ENCODE measurements around the gene NPC1L1.
A peak's percentile ranks its signal among the peaks of the same experiment; 100 is the strongest.

Gene NPC1L1

DNA sequence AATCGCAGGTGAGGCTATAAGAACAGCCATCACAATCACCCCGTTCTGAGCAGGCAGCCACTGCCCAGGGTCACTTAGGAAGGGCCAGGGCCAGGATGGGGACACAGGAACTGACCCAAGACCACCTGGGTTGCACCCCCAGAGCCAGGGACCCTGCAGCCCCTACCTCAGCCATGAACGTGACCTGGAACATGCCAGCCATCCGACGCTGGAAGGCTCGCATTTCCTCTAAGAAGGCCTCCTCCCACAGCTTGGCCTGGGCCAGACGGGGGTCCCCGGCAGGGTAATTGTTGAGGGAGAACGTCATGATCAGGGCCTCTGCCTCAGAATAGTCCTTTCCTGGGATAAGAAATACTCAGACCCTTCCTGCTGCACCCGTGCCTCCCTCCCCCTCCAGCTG, 5.0 kb downstream of the NPC1L1 start:
- DNase-seq (ENCODE audit: low read depth in 2 of 2), result no peak

DNA sequence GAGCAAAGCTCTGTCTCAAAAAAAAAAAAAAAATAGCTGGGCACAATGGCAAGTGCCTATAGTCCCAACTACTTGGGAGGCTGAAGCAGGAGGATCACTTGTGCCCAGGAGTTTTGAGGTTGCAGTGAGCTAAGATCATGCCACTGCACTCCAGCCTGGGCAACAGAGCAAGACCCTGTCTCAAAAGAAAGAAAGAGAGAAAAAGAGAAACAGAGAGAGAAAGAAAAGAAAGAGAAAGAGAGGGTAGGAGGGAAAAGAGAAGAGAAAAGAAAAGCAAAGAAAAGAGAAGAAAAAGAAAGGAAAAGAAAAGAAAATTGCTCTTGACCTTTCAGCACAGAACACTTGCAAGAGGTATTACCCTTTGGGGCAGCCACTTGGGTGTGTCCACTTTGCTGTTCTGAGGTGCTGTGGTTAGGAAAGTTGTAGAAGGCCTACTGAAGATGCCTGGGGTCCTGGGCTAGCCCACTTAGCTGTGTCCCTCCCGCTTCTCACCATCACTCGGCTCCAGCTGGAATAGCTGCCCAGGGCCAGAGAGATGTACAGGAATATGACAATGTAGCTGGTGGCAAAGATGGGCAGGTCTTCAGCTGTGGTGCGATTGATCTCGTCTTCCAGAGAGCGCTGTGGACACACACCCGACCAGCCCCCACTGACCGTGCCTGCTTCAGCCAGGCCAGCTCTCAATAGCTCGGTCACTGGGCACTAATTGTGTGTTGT, 5.6 kb downstream of the NPC1L1 start:
- DNase-seq (ENCODE audit: low read depth in 2 of 2), result no peak

DNA sequence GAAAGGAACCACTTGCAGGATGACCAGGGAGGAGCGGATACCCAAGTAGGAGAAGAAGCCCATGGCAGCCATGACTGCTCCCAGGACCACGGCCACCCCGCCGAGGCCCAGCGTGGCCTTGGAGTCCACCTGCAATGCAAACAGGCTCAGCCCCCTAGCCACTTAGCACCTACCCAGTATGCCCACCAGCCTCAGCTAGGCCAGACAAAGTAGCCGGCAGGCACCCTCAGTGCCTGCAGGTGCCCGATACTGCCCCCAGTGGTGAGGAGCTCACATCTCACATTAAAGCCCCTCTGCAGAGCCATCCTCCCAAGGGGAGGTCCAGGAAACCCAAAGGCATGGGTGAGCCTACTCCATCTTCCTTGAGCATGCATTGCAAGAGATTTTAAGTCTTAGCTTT, 6.6 kb downstream of the NPC1L1 start:
- peak in 1 of 2 donors; percentile 11 for DNase-seq (ENCODE audit: low read depth in 2 of 2)

DNA sequence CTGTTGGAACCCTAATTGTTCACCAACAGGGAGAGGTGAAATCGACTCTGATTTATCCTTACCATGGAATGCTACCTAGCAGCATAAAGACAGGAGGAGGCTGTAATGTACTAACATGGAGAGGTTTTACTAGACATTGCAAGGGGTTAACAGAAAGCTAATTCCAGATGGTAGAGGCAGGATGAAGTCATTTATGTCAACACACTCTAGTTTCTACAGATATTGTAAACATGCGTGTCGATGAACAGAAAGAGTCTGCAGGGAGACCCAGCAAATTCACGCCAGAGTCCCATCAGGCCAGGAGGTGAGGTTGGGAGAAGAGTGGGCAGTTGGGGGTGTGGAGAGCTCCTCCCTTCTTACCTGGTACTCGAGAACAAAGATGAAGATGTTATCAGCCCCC, 7.0 kb downstream of the NPC1L1 start:
- no peak for DNase-seq (ENCODE audit: low read depth in 2 of 2)

DNA sequence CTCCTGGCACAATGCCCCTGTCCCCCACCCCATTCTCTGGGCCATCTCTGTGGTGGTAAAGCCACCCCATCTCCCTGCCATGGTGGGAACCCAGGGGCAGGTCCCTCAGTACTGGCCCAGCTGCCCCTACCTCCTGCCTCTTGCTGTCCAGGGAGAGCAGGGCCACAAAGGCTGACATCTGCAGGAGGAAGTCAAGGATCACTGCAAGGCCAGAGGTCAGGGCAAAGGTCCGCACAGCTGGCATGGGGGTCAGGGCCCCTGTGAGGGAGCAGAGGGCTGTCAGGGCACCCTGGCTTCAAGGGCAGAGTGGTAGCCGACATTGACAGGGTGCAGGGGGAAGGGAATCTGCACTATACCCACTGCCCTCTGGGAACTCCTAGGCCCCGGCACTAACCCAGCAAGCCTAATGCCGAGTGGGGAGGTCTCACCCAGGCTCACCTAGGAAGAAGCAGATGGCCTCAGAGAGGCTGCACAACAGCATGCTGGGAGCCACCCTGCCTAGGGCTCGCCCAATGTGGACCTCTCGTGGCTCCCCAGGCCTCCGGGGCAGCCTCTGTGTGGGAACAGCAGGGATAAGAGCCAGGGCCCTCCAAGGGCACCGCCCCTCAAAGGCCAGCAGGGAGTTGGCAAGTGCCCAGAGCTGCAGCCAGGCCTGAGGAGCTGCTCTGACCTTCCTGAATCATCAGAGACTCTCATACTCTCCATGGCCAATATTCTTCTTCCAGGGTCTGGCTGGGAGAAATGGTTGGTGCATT, 7.7 kb downstream of the NPC1L1 start:
- DNase-seq (ENCODE audit: low read depth in 2 of 2), result no peak

DNA sequence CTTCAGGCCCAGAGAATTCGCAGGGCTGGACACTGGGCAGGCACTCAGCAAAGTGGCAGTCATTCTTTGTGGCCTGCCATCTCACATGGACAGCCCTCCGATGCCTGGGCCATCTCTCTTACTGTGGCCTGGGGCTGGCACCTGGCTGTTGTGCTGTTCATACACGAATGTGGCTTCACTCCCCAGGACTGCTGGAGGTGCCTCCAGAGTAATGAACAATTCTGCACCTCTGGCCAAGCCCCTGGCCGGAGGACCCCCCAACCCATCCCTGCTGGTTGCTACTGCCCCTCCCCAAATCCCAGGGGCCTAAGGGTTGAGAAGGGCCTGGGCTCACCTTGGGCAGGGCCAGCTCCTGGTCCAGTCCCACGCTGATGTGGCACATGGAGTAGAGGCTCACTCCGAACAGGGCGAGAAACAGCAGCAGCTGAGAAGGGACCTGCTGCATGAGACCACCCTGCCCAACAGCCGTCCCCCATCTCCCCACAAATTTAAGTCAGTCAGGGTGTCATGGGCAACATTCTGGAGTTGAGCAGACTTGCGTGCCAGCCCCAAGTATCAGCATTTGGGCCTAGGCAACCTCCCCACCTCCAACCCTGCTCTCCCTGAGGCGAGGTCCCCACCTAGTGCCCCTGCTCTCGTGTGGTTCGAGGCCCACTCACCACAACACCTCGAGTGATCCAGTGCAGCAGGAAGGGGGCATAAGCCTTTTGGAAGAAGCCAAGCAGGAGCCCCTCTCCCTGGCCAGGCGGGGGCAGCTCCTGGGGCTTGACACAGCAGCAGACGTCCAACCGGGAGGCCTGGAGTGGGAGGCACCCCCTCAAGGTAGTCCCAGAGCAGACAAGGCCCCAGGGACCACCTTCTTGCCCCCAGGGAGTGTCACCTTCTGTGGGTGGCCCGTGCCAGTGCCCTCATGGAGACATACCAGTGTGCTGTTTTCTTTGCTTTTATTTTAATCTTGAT, 9.4 kb downstream of the NPC1L1 start:
- DNase-seq (ENCODE audit: low read depth in 2 of 2), result no peak

DNA sequence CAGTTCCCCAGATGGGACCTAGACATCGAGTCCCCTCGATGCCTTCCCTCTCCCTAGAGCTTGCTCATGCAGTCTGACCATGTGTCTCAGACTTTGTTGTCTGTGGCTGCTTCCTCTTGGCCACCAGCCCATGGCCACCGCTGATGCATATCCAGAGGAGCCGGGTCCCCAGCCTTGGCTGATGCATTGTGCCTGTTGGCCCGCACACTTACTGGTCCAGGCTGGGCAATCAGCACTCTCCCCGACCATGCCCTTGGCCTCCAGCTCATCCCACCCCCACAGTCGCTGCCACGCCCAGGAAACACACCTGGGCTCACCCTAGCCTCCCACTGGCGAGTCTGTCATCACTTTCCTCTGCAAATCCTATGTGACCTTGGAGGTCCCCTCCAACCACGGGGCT, 10.1 kb downstream of the NPC1L1 start:
- DNase-seq (ENCODE audit: low read depth in 2 of 2), result no peak

DNA sequence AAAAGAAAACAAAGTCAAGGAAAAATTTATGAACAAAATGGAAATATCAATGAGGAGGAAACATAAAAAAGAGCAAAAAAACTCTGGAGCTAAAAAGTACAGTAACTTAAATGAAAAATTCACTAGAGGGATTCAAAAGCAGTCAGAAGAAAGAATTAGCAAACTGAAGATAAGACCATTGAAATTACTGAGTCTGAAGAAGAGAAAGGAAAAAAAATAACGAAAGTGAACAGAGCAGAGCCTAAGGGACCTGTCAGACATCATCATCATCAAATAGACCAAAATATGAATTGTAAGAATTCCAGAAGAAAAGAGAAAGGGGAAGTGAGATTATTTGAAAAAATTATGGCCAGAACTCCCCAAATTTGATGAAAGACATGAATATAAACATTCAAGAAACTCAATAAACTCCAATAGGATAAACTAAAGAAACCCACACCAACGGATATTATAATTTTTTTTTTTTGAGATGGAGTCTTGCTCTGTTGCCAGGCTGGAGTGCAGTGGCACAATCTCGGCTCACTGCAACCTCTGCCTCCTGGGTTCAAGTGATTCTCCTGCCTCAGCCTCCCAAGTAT, 16.2 kb downstream of the NPC1L1 start:
- no peak for DNase-seq (ENCODE audit: low read depth in 2 of 2)

DNA sequence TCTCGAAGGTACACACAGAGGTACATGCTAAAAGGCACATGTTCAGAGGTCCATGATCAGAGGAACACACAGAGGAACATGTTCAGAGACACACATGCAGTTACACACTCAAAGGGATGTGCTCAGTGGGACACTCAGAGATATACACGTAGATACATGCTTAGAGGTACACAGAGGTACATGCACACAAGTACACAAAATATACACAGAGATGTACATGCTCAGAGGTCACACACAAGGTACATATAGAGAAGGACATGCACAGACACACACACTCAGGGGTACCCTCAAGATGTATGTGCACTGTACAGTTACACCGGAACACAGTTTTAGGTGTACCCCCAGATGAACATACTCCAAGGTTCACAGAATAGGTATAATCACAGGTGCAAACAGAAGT, 18.8 kb downstream of the NPC1L1 start:
- DNase-seq (ENCODE audit: low read depth in 2 of 2), result no peak

DNA sequence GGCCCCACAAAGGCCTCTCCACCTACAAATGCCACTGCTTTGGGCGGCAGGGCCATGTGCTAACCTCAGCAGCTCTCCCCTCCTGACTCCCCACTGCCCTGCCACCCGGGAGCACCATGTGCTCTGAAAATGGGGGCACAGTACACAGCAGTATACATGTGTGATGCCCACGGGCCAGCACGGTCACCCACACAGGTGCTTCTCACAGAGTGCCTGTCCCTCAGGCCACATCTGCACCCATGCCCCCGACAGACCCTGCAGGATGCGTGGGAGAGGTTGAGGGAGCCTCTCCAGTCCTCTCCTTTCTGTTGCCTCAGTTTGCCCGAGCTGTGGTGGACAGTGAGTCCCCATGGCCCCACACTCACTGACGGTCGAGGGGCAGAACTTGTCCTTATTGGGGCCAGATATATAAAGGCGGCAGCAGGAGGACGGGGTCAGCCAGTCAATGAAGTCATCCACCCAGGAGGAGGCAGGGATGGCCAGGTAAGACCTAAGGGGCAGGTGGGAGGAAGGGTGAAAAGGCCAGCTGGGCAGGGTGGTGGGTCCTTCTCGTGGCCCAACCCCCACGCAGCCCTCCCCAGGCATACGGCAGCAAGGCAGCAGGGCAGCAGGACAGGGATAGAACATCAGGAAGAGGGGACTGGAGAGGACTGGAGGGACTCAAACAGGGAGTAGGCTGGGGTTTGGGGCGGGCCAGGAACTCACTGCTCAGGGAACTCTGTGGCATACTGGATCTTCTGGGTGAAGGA, 19.6 kb downstream of the NPC1L1 start:
- no peak for DNase-seq (ENCODE audit: low read depth in 2 of 2)

DNA sequence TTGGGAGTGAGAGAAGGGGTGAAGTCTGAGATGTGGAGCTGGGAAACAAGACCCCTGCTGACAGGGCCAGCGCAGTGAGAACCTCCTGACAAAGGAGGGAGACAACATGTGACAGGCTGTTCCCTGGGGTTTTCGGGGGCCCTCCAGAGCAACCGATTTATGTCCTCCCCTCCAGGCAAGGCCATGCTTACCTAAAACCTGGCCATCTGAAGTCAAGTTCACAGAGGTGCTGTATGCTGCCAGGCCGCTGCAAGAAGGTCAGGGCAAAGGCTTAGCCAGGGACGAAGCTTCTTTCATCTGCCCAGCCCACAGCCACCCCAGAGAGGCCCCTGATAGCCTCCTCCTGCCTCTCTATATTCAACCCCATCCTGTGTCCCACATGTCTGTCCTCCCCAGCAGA, 20.6 kb downstream of the NPC1L1 start:
- no peak for DNase-seq (ENCODE audit: low read depth in 2 of 2)

DNA sequence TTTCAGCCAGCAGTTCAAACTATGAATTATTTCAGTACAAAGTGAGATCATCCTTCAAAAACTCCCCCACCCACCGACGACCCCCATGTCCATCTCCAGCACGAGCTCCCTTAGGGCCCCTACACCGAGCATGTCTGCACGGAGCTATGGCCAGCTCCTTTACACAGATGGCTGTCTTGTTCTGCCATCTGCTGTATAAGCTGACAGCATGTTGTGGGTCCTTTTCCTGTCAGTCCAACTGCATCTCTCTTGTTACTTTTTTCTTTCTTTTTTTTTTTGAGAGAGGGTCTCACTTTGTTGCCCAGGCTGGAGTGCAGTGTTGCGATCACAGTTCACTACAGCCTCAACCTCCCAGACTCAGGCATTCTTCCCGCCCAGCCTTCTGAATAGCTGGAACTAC, 21.6 kb downstream of the NPC1L1 start:
- DNase-seq (ENCODE audit: low read depth in 2 of 2), result no peak

DNA sequence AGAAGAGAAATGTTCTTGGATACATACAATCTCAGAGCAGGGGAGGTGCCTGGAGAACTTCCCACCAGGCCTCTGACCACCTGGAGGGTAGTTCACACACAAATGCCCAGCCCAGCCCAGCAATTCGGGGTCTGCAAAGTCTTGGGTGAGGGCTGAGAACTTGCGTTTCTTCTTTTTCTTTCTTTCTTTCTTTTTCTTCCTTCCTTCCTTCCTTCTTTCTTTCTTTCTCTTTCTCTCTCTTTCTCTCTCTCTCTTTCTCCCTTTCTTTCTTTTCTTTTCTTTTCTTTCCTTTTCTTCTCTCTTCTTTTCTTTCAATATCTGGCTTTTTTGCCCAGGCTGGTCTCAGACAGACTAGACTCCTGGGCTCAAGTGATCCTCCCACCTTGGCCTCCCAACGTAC, 22.4 kb downstream of the NPC1L1 start:
- DNase-seq (ENCODE audit: low read depth in 2 of 2), result no peak

DNA sequence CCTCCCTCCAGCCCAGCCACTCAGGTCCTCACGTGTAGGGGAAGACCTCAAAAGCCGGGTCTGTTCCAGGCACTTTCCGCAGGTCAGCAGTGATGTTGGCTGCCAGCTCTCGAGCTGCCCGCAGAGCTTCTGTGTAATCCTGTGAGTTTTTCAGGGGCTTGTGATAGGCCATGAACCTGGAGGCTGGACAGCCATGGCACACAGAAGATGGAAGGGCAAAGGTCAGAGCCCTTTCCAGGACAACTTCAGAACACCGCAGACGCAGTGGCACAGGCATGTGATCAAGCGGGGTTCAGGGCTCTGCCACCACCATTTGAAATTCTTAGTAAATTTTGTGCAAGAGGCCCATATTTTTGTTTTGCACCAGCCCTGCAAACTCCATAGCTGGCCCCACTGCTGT, 24.0 kb downstream of the NPC1L1 start:
- no peak for DNase-seq (ENCODE audit: low read depth in 2 of 2)

DNA sequence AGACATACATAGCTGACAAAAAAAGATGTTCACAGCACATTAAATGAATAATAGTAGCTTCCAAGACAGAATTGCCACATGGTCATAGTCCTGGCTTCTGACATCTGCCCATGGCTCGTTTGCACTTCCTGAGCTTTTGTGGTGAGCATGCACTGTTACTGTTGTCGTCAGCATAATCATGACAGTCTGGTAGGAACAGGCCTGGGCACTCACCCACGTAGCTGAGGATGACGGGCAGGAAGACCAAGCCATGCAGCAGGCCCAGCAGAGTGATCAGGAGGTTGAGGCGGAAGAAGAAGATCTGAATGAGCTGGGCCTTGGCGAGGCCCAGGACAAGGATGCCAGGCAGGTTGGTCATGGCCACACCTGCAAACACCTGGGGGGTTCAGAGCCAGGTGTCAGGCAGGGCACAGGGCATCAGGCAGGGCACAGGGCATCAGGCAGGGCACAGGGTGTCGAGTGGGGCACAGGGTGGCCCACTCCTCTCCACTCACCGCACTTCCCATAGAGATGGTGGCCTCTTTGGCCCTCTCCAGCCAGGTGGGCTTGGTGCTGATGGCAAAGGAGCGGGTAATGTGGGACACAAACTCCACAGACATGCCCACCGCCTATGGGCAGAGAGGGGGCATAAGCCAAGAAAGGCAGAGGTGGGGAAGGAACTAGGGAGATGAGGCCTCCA, 25.4 kb downstream of the NPC1L1 start:
- no peak for DNase-seq (ENCODE audit: low read depth in 2 of 2)

DNA sequence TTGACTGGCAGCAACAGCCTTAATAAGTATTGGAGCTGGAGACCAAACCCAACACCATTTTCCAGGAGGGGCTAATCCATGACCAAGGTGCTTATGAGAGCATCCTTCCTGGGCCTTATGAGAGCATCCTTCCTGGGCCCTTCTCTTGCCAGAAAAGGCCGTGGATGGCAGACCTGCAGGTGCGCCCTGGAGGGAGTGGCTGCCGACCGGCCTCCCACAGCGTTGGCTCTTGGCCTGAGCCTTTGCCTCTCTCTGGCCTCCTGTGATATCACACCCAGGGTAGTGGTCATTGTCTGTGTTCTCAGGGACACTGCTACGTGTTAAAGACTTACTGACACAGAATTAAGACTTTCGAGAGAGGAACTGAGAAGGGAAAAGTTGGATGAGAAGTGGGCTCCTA, 28.4 kb downstream of the NPC1L1 start:
- no peak for DNase-seq (ENCODE audit: low read depth in 2 of 2)

DNA sequence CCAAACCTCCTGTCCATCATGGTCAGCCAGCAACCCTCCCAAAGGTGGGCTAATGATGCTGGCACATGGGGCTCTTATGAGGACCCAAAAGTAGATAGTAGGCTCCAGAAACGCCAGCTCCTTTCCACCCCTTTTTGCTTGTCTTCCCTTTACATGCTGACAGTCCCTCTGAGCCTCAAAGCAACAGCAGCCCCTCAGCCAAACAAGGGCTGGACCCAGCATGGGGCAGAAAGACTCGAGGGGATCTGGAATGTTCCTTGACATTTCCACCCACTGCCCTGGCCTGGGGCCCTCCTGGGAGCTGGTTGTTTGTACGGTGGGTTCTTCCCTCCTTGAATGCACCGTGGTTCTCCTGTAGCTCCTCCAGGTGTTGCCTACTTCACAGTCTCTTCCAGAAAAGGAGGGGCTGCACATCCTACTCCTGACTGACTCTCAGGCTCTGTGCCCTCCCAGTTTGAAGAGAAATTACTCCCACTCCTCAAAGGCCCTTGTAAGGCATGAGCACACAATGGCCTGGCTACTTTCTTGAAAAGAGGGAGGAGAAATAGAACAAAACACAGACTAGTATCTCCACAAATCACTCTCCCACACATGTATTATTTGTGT, 29.2 kb downstream of the NPC1L1 start:
- no peak for DNase-seq (ENCODE audit: low read depth in 2 of 2)

DNA sequence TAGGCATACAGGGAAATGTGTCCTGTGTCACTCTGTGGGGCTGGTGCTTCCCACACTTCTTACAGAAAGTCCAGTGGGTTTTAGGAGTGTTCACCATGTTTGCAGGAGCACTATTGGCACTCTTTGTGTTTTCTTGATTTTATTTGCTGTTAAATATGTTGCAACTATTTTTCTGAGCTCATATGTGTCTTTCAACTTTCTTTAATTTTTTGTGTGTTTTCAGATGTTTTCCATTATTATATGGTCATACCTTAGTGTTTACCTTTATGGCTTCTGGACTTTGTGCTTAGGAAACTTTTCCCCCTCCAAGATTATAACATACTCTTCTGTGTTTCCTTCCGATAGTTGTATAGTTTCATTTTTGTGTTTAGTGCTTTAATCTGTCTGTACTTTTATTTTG, 29.9 kb downstream of the NPC1L1 start:
- DNase-seq (ENCODE audit: low read depth in 2 of 2), result no peak

DNA sequence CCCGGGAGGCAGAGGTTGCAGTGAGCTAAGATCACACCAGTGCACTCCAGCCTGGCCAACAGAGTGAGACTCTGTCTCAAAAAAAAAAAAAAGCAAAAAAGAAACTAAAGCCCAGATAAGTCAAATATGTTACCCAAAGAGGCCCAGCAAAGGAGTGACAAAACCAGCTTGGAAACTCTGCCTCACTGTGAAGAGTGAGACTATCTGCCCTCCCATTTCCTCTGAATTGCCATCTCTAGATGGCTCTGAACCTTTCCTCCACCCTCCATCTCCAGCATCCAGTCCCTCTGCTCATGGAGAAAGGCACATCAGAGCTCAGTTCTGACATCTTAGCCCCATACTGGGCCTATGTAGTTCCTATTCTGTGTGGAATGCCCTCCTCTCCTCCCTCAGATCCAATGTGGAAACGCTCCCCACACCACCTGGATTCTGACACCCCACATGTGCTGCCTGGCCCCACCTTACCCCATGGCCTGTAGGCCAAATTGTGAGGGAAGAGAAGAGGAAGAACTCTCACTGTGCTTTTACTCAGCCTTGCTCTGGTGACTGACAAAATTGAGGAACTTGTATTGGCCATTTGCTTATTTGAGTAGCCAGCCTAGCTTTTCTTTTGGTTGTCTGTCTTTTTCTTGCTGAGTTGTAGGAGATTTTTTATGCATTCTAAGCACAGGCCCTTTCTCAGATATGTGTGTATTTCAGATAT, 32.7 kb downstream of the NPC1L1 start:
- no peak for DNase-seq (ENCODE audit: low read depth in 2 of 2)
